Measurements from ENCODE around the gene SEC24C. TPM values are rescaled to one million over a fixed set of nuclear protein-coding genes. Genes with fewer than 3 reads are reported as not detected.

SEC24C gene
- total RNA-seq, 4 donors from 2014 or later: 42.4 to 61.3 (median 53.5) TPM

DNA sequence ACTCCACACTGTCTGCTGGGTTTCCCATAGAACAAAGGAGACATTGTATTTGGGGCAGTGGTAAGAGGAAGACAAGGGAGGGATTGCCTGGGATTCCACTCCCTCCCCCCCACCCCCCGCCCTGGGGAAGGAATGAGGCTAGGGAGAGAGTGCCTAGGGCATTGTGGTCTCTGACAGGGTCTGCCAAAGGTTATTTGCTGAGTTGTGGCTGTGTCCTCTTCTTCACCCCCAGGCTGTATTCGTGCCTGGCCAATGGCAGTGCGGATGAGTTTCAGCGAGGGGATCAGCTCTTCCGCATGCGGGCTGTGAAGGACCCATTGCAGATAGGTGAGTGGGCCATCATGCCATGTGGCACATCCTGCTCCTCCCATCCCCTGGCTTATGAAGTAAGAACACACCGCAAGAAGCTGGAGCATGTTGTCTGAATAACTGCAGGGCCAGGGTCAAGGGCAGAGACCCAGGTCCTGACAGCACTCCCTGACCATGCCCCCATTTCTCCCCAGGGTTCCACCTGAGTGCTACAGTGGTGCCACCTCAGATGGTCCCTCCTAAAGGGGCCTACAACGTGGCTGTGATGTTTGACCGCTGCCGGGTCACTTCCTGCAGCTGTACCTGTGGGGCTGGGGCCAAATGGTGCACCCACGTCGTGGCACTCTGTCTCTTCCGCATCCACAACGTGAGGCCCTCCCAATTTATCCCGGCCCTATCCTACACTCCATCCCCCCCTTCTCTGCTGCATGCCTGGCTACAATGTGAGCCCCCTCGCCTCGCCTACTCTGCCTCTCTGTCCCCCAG, 44.9 kb downstream of the SEC24C start:
- H3K27me3 ChIP-seq: no peaks in the 10 kb centered on the region
- intact Hi-C loops (cut with DNase I): loop anchor here (5.0 kb wide), 1 partner anchor 47 kb away; the partner anchor contains the start of gene SEC24C
- TF ChIP-seq, protein P1, sequence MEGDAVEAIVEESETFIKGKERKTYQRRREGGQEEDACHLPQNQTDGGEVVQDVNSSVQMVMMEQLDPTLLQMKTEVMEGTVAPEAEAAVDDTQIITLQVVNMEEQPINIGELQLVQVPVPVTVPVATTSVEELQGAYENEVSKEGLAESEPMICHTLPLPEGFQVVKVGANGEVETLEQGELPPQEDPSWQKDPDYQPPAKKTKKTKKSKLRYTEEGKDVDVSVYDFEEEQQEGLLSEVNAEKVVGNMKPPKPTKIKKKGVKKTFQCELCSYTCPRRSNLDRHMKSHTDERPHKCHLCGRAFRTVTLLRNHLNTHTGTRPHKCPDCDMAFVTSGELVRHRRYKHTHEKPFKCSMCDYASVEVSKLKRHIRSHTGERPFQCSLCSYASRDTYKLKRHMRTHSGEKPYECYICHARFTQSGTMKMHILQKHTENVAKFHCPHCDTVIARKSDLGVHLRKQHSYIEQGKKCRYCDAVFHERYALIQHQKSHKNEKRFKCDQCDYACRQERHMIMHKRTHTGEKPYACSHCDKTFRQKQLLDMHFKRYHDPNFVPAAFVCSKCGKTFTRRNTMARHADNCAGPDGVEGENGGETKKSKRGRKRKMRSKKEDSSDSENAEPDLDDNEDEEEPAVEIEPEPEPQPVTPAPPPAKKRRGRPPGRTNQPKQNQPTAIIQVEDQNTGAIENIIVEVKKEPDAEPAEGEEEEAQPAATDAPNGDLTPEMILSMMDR (IDR thresholded peaks at IDR 0.05): no peak
- TF ChIP-seq POLR2AphosphoS5 (IDR thresholded peaks at IDR 0.05) (no peak), POLR2A (IDR thresholded peaks at IDR 0.05; ENCODE audit: low read depth) (no peak), EP300 (IDR thresholded peaks at IDR 0.05) (no peak)
- H3K9me3 ChIP-seq: no peaks in the 10 kb centered on the region
- 78% methylated on average over 14 of the region's 17 CpGs for WGBS
- H3K36me3 ChIP-seq: peaks cover 49 to 57% (median 56%) of the 10 kb centered on the region in 4 donors
- peaks cover 30 to 46% (median 37%) of the 10 kb centered on the region in 4 donors for H3K4me1 ChIP-seq
- no peak for DNase-seq (ENCODE audit: extremely low spot score)
- no peak overlapping the region for H3K4me3 ChIP-seq
- H3K27ac ChIP-seq (replicated peaks in 1 of 4): no peak overlapping the region

DNA sequence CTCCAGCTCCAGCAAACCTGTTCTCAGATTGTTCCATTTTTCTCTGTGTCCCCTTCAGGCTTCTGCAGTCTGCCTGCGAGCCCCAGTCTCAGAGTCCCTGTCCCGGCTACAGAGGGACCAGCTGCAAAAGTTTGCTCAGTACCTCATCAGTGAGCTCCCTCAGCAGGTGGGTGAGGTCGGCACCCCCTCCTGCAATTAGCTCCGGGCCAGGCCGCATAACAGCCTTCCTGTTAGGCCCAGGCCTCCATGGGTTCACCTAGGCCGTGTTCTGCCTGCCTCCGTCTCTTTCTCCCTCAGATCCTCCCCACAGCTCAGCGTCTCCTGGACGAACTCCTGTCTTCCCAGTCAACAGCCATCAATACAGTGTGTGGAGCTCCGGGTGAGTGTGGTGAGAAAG, 45.5 kb downstream of the SEC24C start:
- Histone ChIP-seq H3K9me3 (no peaks in the 10 kb centered on the region), H3K27me3 (no peaks in the 10 kb centered on the region), H3K27ac (replicated peaks in 1 of 4) (no peak overlapping the region), H3K4me3 (no peak overlapping the region), H3K36me3 (peaks cover 55 to 63% (median 62%) of the 10 kb centered on the region in 4 donors), H3K4me1 (peaks cover 25 to 40% (median 33%) of the 10 kb centered on the region in 4 donors)
- DNase-seq (ENCODE audit: extremely low spot score): no peak
- intact Hi-C loops (cut with DNase I): loop anchor here (5.0 kb wide), 1 partner anchor 47 kb away; the partner anchor contains the start of gene SEC24C
- TF ChIP-seq POLR2A (IDR thresholded peaks at IDR 0.05; ENCODE audit: low read depth) (no peak), POLR2AphosphoS5 (IDR thresholded peaks at IDR 0.05) (no peak), EP300 (IDR thresholded peaks at IDR 0.05) (no peak)
- TF ChIP-seq, protein P1 (IDR thresholded peaks at IDR 0.05): no peak
- 87% methylated on average over 10 of the region's 10 CpGs for WGBS

DNA sequence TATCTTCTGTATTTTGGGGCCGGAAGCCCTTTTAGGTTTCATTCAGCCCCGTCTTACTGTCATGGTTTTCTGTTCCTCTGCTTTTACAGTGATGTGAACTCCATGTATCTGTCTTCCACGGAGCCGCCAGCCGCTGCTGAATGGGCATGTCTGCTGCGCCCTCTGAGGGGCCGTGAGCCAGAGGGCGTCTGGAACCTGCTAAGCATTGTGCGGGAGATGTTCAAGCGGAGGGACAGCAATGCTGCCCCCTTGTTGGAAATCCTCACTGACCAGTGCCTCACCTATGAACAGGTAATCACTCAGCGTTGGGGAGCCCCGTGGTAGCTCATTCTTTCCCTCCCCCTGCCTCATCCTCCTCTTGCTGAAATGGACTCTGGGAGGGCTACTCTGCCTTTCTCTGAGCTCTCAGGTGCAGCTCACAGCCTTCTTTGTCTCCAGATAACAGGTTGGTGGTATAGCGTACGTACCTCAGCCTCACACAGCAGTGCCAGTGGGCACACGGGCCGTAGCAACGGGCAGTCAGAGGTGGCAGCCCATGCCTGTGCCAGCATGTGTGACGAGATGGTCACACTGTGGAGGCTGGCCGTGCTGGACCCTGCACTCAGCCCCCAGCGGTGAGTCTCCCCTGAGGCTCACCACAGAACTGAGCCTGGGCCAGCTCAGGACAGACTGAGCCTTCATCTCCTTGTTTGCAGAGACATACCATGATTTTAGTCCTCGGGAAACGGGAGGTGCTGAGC, 46.9 kb downstream of the SEC24C start:
- intact Hi-C loops (cut with DNase I): no loop called here
- WGBS: 89% methylated on average over 21 of the region's 22 CpGs
- H3K4me1 ChIP-seq: peaks cover 22 to 36% (median 29%) of the 10 kb centered on the region in 4 donors
- H3K36me3 ChIP-seq: peaks cover 68 to 77% (median 76%) of the 10 kb centered on the region in 4 donors
- H3K27ac ChIP-seq (replicated peaks in 1 of 4): no peak overlapping the region
- TF ChIP-seq, protein P1 (IDR thresholded peaks at IDR 0.05): no peak
- TF ChIP-seq POLR2A (IDR thresholded peaks at IDR 0.05; ENCODE audit: low read depth) (no peak), EP300 (IDR thresholded peaks at IDR 0.05) (no peak), POLR2AphosphoS5 (IDR thresholded peaks at IDR 0.05) (no peak)
- no peak overlapping the region for H3K4me3 ChIP-seq
- no peaks in the 10 kb centered on the region for H3K27me3 ChIP-seq
- no peaks in the 10 kb centered on the region for H3K9me3 ChIP-seq
- no peak for DNase-seq (ENCODE audit: extremely low spot score)

DNA sequence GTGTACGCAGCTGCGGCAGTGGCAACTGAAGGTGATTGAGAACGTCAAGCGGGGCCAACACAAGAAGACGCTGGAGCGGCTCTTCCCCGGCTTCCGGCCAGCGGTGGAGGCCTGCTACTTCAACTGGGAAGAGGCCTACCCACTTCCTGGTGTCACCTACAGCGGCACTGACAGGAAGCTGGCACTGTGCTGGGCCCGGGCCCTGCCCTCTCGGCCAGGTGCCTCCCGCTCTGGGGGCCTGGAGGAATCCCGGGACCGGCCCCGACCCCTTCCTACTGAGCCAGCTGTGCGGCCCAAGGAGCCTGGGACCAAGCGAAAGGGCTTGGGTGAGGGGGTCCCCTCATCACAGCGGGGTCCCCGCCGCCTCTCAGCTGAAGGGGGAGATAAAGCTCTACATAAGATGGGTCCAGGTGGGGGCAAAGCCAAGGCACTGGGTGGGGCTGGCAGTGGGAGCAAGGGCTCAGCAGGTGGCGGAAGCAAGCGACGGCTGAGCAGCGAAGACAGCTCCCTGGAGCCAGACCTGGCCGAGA, 47.8 kb downstream of the SEC24C start:
- H3K27ac ChIP-seq (replicated peaks in 1 of 4): no peak overlapping the region
- WGBS: 88% methylated on average over 24 of the region's 26 CpGs
- H3K36me3 ChIP-seq: peaks cover 77 to 86% (median 85%) of the 10 kb centered on the region in 4 donors
- no peak for DNase-seq (ENCODE audit: extremely low spot score)
- H3K27me3 ChIP-seq: no peaks in the 10 kb centered on the region
- peaks cover 15 to 27% (median 22%) of the 10 kb centered on the region in 4 donors for H3K4me1 ChIP-seq
- H3K4me3 ChIP-seq: no peak overlapping the region
- TF ChIP-seq, protein P1 (IDR thresholded peaks at IDR 0.05): no peak
- TF ChIP-seq POLR2AphosphoS5 (IDR thresholded peaks at IDR 0.05): no peak
- TF ChIP-seq EP300 (IDR thresholded peaks at IDR 0.05): no peak
- no peak for TF ChIP-seq POLR2A (IDR thresholded peaks at IDR 0.05; ENCODE audit: low read depth)
- intact Hi-C loops (cut with DNase I): no loop called here
- H3K9me3 ChIP-seq: no peaks in the 10 kb centered on the region

All from esophagus muscularis mucosa (tissue), 4 donors.